ENCODE results near the gene TFIP11. TPM values are rescaled to one million over a fixed set of nuclear protein-coding genes. Genes with fewer than 3 reads are reported as not detected.

TFIP11 gene
- total RNA-seq, 2 experiments from 2014 or later: 111 TPM

GRCh38 chr22:26524870-26525269, 12.6 kb upstream of the TFIP11 start:
- H3K4me3 Mint-ChIP-seq: no peak overlapping the region
- Histone ChIP-seq H3K27me3 (ENCODE audit: control insufficient read depth in 1 of 2, insufficient read depth in 2 of 2, low read length in 2 of 2) (no peaks in the 10 kb centered on the region), H3K27ac (ENCODE audit: low read depth in 1 of 2, low read length in 2 of 2) (no peak overlapping the region), H3K4me1 (ENCODE audit: insufficient read depth, low read length) (no peaks in the 10 kb centered on the region), H3K4me3 (ENCODE audit: low read length) (no peak overlapping the region), H3K36me3 (ENCODE audit: insufficient read depth, low read length) (peaks cover 26% of the 10 kb centered on the region), H3K9me3 (ENCODE audit: control insufficient read depth in 1 of 2, insufficient read depth in 1 of 2, low read length in 2 of 2) (no peaks in the 10 kb centered on the region)
- DNase-seq (no peak), ATAC-seq (ENCODE audit: poor library complexity) (no peak)
- no peaks in the 10 kb centered on the region for H3K27me3 Mint-ChIP-seq
- TF ChIP-seq, protein P1, sequence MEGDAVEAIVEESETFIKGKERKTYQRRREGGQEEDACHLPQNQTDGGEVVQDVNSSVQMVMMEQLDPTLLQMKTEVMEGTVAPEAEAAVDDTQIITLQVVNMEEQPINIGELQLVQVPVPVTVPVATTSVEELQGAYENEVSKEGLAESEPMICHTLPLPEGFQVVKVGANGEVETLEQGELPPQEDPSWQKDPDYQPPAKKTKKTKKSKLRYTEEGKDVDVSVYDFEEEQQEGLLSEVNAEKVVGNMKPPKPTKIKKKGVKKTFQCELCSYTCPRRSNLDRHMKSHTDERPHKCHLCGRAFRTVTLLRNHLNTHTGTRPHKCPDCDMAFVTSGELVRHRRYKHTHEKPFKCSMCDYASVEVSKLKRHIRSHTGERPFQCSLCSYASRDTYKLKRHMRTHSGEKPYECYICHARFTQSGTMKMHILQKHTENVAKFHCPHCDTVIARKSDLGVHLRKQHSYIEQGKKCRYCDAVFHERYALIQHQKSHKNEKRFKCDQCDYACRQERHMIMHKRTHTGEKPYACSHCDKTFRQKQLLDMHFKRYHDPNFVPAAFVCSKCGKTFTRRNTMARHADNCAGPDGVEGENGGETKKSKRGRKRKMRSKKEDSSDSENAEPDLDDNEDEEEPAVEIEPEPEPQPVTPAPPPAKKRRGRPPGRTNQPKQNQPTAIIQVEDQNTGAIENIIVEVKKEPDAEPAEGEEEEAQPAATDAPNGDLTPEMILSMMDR (IDR thresholded peaks at IDR 0.05): no peak
- ChIA-PET CTCF (interaction anchor here (1.5 kb wide), 1 partner anchor 12 kb away, joined by 3 read pairs; the partner anchor contains the start of gene TFIP11), POLR2A (no interaction called here)
- intact Hi-C loops (cut with DNase I, micrococcal nuclease): no loop called here
- no peaks in the 10 kb centered on the region for H3K9me3 Mint-ChIP-seq
- peaks cover 31% of the 10 kb centered on the region for H3K36me3 Mint-ChIP-seq (ENCODE audit: low read depth)
- H3K27ac Mint-ChIP-seq: no peak overlapping the region
- no peaks in the 10 kb centered on the region for H3K4me1 Mint-ChIP-seq (ENCODE audit: low read depth)

- Histone ChIP-seq H3K4me1 (ENCODE audit: insufficient read depth, low read length) (no peaks in the 10 kb centered on the region), H3K36me3 (ENCODE audit: insufficient read depth, low read length) (peaks cover 10% of the 10 kb centered on the region), H3K4me3 (ENCODE audit: low read length) (no peak overlapping the region), H3K9me3 (ENCODE audit: control insufficient read depth in 1 of 2, insufficient read depth in 1 of 2, low read length in 2 of 2) (no peaks in the 10 kb centered on the region), H3K27me3 (ENCODE audit: control insufficient read depth in 1 of 2, insufficient read depth in 2 of 2, low read length in 2 of 2) (no peaks in the 10 kb centered on the region), H3K27ac (ENCODE audit: low read depth in 1 of 2, low read length in 2 of 2) (no peak overlapping the region)
- no peaks in the 10 kb centered on the region for H3K9me3 Mint-ChIP-seq
- intact Hi-C loops (cut with DNase I, micrococcal nuclease): no loop called here
- ATAC-seq (ENCODE audit: poor library complexity) (no peak), DNase-seq (no peak)
- H3K27me3 Mint-ChIP-seq: no peaks in the 10 kb centered on the region
- no peaks in the 10 kb centered on the region for H3K4me1 Mint-ChIP-seq (ENCODE audit: low read depth)
- H3K4me3 Mint-ChIP-seq: no peak overlapping the region
- POLR2A ChIA-PET: no interaction called here
- H3K36me3 Mint-ChIP-seq (ENCODE audit: low read depth): peaks cover 18% of the 10 kb centered on the region
- no peak overlapping the region for H3K27ac Mint-ChIP-seq
- TF ChIP-seq, protein P1 (IDR thresholded peaks at IDR 0.05): no peak
- CTCF ChIA-PET: no interaction called here
Observed at GRCh38 chr22:26522592-26522991, 10.3 kb upstream of the TFIP11 start.

DNA sequence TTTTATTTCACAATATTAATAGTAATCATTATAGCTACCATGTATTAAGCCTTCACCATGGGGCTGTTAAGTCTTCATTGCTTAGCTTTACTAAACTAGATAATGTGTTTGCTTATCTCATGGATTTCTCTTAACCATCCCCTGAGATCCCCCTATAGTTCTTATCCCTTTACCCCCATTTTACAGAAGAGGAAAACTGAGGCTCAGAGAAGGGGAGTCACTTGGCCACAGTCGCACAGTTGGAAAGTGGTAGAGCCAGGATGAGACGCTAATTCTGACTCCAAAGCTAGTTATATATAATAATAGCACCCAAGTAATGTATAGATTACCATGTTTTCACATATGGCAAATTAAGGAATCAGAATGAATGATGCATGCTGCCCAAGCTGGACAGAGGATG, 9.7 kb upstream of the TFIP11 start:
- no peak for ATAC-seq (ENCODE audit: poor library complexity)
- no peaks in the 10 kb centered on the region for H3K9me3 ChIP-seq (ENCODE audit: control insufficient read depth in 1 of 2, insufficient read depth in 1 of 2, low read length in 2 of 2)
- H3K4me3 ChIP-seq (ENCODE audit: low read length): no peak overlapping the region
- H3K27me3 ChIP-seq (ENCODE audit: control insufficient read depth in 1 of 2, insufficient read depth in 2 of 2, low read length in 2 of 2): no peaks in the 10 kb centered on the region
- H3K27ac Mint-ChIP-seq: no peak overlapping the region
- H3K4me1 ChIP-seq (ENCODE audit: insufficient read depth, low read length): no peaks in the 10 kb centered on the region
- H3K36me3 Mint-ChIP-seq (ENCODE audit: low read depth): peaks cover 12% of the 10 kb centered on the region
- H3K4me1 Mint-ChIP-seq (ENCODE audit: low read depth): no peaks in the 10 kb centered on the region
- ChIA-PET CTCF (no interaction called here), POLR2A (interaction anchor here (0.6 kb wide), 1 partner anchor 23 kb away, joined by 4 read pairs; no protein-coding TSS in a partner anchor)
- peaks cover 4% of the 10 kb centered on the region for H3K36me3 ChIP-seq (ENCODE audit: insufficient read depth, low read length)
- no peak for DNase-seq
- H3K9me3 Mint-ChIP-seq: no peaks in the 10 kb centered on the region
- no peaks in the 10 kb centered on the region for H3K27me3 Mint-ChIP-seq
- intact Hi-C loops (cut with DNase I, micrococcal nuclease): no loop called here
- TF ChIP-seq, protein P1 (IDR thresholded peaks at IDR 0.05): no peak
- no peak overlapping the region for H3K4me3 Mint-ChIP-seq
- H3K27ac ChIP-seq (ENCODE audit: low read depth in 1 of 2, low read length in 2 of 2): no peak overlapping the region

All from CD4-positive, alpha-beta T cell (primary cell).